Stimulated activated CD4-positive, alpha-beta T cell treated with anti-CD3 and anti-CD28 coated beads, Interleukin-12 subunit alpha, Interleukin-12 subunit beta, amount 100 ng/mL, for 24 hours (primary cell): Measurements from ENCODE around the gene TBCC.

ENCODE experiments used
- DNase-seq, 2 experiments: peaks; one replicate each; pipeline ENCODE4 v3.0.0-alpha.2; 2020; ENCODE audit warnings: low read depth in 2 of 2

The TBCC gene, protein sequence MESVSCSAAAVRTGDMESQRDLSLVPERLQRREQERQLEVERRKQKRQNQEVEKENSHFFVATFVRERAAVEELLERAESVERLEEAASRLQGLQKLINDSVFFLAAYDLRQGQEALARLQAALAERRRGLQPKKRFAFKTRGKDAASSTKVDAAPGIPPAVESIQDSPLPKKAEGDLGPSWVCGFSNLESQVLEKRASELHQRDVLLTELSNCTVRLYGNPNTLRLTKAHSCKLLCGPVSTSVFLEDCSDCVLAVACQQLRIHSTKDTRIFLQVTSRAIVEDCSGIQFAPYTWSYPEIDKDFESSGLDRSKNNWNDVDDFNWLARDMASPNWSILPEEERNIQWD

DNA sequence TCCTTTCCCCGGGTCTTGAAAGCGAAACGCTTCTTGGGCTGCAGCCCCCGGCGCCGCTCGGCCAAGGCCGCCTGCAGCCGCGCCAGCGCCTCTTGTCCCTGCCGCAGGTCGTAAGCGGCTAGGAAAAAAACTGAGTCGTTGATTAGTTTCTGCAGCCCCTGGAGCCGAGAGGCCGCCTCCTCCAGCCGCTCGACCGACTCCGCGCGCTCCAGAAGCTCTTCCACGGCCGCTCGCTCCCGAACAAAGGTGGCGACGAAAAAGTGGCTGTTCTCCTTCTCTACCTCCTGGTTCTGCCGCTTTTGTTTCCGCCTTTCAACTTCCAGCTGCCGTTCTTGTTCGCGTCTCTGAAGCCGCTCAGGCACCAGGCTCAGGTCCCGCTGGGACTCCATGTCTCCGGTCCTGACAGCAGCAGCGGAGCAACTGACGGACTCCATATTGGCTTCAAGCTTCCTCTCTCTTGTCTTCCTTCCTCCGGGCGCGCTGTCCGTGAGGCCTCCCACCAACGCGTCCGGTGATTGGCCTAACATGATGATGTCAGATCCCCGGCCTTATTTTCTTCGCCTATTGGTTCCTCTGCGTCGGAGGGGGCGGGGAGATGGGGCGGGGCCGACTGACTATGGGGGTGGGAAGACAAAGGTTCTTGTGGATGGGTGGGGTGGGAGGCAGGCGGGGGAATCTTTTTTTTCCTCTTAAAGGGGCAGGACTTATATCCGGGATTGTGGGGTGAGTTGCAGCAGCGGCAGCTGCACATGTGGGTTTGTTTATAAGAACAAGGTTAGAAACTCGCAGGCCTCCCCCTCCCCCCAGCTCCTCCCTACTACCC lies at the start of gene TBCC:
Gene TBCC (minus strand): TSS at position 464 of the 823 bp plus-strand sequence. CDS start 30 bp downstream, at position 434.
- peak; percentile 86 to 90 for DNase-seq

DNA sequence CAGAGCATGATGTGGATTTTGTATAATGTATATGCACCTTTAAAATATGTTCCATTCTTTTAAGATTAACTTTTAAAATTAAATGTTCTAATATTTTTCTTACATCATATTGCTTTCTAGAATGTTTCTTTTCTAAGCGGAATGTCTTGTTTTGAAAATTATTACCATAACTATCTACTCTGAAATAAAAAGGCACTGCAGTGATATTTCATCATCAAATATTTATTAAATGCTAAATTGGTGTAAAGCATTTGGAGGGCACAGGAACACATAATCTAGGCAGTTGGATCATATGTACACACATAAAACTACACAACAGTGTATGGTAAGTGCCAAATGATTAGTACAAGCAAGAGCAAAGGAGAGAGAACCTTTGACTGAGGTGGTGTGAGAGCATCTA lies 49.7 kb upstream of the TBCC start:
- DNase-seq, result no peak

- no peak for DNase-seq
Observed at GRCh38 chr6:42791706-42792320, 45.9 kb upstream of the TBCC start.

DNA sequence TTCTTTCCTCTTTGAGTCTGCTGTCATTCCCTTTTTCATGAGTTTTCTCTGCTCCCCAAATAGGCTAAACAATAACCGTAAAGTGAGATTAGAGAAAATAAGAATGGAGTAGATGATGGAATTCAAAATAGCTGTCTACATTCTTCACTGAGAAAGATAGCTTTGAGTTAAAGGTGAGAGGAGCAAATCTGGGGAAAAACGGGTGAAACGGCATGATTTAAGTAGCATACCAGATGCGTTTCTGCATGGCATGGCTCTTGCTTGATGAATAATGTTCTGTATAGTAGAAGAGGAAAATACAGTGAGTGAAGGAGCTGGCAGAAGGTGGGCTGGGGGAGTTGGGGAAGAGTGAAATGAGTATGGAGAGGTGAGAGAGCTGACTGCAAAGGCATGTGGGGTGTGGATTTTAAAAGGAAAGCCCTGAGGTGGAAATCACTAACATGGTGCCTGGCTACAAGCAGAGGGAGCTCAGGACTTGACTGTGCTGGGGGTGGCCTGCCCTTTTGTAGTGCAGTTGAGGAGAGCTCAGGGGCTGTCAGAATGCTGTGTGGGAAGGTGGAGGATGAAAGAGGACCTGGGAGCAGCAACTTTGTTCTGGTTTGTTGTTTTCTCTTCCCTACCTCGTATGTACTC lies 44.8 kb upstream of the TBCC start:
- no peak for DNase-seq

- no peak for DNase-seq
Observed at GRCh38 chr6:42788671-42789070, 42.8 kb upstream of the TBCC start.

DNA sequence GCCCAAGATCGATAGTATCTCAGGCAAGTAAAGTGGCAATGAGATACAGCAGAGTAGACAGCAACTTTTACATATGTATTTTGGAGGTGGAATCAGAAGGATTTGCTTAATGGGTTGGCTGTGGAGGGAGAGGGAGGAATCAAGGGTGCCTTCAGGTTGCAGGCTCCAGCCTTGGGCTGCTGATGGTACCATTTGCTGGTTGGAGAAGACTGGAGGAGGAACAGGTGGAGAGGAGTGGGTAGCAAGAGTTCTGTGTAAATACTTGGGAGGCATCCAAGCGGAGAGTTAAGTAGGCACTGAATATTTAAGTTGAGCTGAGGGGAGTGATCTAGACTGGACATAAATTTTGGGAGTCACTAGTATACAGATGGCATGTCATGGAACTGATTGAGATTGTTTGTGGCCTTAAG lies 41.2 kb upstream of the TBCC start:
- DNase-seq, result no peak

DNA sequence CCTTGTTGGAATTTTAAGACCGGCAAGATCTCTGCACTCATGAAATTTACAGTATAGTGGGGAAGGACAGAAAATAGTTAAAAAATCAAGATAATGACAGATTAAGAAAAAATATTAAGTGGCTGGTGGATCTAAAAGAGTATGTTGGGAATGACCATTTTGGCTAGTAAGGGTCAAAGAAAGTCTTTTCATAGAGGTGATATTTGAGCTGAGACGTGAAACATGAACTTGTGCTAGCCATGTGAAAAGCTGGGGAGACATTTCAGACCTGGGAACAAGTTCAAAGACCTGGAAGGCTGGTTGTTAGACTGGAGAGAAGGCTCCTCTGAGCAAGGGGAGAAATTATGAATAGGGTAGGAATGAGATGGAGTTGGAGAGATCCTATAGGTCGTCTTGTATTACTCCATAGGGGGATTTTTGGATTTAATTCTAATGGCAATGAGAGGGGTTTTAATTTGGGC lies 40.7 kb upstream of the TBCC start:
- DNase-seq, result no peak

- DNase-seq, result no peak
Observed at GRCh38 chr6:42784717-42785498, 39.0 kb upstream of the TBCC start.

DNA sequence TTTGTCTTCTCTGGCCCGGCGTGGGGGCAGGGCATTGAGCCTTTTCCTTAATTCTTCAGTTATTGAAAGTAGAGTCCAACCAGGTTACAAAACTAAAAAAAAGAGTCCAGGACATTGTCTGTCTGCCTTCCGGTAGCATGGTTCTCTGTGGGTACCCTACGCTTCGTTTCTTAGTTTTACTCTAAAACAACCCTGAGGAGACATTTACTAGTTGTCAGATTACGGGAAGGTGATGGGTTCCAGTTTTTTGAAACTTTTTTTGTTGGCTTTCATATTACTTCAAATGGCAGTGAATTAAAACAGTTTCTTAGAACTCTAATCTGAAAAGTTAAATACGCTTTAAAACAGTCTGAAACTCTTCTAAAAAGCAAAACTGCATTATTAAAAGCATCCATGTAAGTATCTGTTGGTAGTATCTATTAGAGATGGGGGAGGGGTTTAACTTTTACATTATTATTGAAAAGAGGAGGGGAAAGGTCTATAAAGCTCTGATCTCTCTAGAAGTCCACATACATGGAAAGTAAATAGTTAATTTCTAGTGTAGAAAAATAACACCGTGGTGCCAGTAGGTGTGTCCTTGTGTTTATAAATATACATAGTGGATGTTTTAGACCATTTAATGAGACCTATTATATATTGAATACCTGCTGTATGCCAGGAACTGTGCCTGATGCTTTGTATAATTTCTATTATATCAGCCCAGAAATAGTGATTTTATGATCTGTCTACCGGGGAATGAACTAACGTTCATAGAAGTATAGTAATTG lies 38.2 kb upstream of the TBCC start:
- no peak for DNase-seq

- DNase-seq, result peak; percentile 53
Observed at GRCh38 chr6:42783177-42783875, 37.4 kb upstream of the TBCC start.

DNA sequence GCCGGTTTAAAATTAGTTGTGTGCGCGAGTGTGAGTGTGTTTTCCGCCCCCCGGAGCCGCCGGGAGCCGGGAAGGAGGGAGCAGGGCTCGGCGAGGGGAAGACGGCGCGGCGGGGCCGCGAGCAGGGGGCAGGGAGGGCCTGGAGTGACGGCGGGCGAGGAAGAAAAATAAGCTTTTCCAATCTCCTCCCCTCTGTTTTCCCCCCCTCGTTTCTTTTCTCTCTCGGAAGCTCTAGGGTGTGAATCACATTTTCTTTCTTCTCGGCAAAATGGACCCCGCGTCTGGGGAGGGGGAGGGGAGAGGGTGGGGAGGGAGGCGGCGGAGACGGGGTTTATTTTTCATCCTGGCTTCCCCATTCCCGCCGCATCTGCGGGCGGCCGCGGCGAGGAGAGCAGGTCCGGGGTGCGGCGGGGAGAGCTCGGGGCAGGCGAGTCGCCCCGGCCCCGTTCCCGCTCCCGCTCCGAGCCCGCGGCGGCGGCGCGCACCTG lies 36.8 kb upstream of the TBCC start:
- peak; percentile 59 to 63 for DNase-seq

DNA sequence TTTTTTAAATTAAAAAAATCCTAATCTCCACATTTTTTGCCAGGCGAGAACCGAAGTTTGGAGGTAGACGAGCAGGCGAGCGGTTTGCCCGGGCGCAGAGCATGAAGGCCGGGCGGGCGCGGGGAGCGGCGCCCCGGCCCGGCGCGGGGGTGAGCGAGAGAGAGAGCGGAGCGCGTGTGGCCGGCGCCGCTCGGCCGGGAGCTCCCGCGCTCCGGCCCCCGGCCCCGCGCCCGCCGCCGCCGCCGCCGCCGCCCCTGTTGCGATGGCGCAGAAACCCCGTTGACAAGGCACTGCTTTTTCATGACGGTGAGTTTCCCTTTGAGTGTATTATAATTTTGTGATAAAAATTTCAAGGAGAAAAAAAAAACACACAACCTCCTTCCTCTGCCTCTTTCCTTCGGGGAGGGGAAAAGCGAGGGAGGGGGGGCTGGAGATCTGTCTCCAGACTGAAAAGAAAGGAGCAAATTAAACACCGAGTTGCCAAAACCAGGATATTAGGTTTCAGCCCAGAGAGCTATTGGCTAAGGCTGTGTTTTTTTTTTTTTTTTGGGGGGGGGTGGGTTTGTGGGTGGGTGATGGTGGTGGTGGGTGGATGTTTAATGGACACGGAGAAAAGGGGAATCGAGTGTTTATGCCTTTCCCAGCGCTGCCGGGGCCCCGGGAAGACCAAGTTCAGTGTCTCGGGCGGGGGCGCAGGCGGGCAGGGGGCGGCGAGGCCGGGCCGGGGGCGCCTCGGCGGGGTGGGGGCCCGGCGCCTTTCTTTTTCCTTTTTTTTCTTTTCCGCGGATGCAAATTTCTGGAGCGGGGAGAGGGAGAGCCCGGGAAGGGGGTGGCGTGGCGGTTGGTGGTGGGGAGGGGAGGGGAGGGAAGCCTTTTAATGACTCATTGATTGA lies 36.1 kb upstream of the TBCC start, which contains the start of gene BICRAL:
Gene BICRAL (plus strand): TSS at position 257 of the 893 bp plus-strand sequence. CDS start 39,971 bp downstream, outside the sequence.
- DNase-seq, result peak; percentile 23 to 74

GRCh38 chr6:42781546-42781795 lies 35.6 kb upstream of the TBCC start:
- no peak for DNase-seq

GRCh38 chr6:42779521-42779920 lies 33.6 kb upstream of the TBCC start:
- DNase-seq, result no peak

DNA sequence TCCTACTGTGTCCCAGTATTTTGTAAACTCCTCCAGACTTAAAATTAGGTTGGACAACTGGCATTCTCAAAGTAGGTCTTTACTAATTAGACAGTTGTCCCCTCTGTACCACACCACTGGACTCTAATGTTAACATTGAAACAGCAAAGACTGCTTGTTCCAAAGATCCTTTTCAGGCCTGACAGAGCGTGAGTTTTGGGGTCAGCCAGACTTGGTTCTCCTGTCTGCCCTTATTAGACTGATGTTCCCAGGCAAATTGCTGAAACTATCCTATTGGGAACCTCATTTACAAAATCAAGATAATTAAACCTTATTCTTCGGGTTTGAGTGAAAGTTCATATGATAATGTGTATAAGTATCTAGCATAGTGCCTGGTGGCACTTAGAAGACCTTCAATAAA lies 32.2 kb upstream of the TBCC start:
- no peak for DNase-seq

- DNase-seq, result no peak
Observed at GRCh38 chr6:42777126-42777822, 31.4 kb upstream of the TBCC start.

GRCh38 chr6:42774821-42775487 lies 29.1 kb upstream of the TBCC start:
- DNase-seq, result peak in 1 of 2 experiments; percentile 34

- no peak for DNase-seq
Observed at GRCh38 chr6:42774201-42774600, 28.3 kb upstream of the TBCC start.
